Activated CD4-positive, alpha-beta T cell treated with anti-CD3 and anti-CD28 coated beads, Interleukin-2, Interleukin-4, amounts not matched to agents 100 ng/mL and 50 ng/mL, durations not matched to agents 16 hours and 8 hours (primary cell): ENCODE data around the gene CNTFR.
A peak's percentile ranks its signal among the peaks of the same experiment; 100 is the strongest.

ENCODE experiments used
- DNase-seq: peaks from one replicate; pipeline ENCODE4 v3.0.0-alpha.2; 2020; ENCODE audit warnings: low spot score

The CNTFR gene

DNA sequence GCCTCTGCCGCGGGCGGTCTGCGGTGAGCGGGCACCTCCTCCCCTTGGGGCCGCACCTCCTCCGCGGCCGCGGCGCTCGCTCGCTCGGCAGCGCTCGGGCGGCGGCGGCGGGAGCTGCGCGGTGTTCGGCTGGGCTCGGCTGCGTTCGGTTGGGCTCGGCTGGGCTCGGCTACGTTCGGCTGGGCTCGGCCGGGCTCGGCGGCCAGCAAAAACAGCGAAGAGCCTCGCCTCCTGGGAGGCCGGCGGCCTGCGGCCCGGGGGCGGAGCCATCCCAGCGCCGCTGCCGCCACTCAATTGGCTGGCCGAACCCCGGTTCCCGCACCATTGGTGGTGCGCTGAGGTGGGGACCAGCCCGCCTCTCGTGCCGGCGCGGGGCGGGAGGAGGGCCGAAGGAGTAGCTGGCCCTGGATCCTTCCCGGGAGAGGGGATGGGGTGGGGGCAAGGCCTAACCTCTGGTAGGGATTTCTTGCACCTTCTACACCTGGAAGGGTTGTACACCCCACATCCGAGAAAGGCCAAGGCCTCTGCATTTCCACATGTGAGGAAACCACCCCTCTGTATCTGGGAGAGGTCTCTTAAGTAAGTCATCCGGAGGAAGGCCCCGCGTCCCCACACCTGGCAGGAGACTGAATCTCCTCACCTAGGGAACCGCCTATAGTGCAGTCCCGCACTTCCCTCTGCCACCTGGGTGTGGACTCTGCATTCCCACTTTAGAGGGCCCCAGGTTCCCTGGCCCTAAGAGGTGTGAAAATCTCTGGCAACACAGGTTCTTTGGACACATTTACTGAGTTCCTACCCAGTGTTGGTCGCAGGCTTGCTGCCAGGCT is 66.3 kb downstream of the CNTFR start, which contains the start of gene ENHO:
Gene ENHO (minus strand): TSS at position 20 of the 827 bp plus-strand sequence. CDS start 1,295 bp downstream, outside the sequence.
- peak; percentile 87 for DNase-seq

DNA sequence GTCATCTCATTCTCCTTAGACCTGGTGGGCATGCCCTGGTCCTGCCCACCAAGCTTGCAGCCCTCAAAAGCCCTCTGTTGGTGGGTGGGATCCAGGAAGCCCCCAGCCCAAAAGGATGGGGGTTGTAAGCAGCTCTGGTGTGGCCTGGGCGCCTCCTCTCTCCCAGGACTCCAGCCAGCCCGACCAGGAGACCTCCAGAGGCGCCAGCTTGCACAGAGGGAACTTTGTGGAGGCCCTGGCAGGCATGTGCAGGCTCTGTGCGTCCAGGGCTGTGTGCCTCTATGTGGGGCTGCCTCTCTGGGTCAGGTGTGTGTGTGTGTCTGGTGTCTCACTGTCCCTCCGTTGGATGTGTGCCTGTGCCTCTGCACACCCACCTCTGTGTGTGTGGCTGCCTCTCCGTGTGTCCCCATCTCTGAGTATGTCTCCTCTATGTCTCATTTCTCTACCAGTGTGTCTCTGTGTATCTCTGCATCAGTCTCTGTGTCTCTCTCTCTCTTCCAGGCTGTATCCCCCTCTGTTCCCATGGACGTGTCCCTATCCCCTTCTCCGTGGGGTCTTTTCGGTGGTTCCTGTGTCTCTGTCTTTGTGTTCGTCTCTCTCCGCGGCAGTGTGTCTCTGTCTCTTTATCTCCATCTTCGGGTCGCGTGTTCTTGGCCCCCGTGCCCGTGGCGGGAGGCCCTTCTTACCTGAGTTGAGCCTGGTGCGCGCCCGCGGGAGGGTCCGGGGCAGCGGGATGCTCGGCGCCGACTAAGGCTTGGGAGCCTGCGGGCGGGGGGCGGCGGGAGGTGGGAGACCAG is 67.2 kb downstream of the CNTFR start:
- DNase-seq, result no peak

DNA sequence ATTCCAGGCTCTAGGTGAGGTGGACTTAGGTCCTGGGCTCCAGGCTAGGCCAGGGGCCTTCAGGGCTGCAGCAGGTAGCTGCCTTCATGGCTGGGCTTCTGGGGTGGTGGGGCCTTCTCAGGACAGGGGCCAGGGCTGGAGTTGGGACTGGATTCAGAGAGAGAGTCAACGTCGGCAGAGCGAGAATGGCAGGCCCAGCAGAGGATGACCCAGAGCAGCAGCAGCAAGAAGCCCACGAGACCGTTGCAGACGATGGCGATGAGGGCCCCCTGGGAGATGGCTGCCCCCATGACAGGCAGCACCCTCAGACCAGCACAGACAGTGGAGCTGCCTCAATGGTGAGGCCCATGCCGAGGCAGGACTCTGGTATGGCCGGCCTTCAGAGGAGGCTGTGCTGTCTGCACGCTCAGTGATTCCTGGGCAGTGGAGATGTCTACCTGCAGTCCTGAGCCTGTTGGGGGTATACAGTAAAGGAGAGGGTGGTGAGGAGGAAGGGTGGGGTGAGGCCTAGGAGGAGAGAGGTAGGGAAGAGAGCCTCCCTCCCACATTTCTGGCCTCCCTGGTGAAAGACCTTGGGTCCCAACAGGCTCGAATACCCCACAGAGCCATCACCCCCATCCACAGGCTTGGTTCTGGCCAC is 68.0 kb downstream of the CNTFR start:
- DNase-seq, result no peak

DNA sequence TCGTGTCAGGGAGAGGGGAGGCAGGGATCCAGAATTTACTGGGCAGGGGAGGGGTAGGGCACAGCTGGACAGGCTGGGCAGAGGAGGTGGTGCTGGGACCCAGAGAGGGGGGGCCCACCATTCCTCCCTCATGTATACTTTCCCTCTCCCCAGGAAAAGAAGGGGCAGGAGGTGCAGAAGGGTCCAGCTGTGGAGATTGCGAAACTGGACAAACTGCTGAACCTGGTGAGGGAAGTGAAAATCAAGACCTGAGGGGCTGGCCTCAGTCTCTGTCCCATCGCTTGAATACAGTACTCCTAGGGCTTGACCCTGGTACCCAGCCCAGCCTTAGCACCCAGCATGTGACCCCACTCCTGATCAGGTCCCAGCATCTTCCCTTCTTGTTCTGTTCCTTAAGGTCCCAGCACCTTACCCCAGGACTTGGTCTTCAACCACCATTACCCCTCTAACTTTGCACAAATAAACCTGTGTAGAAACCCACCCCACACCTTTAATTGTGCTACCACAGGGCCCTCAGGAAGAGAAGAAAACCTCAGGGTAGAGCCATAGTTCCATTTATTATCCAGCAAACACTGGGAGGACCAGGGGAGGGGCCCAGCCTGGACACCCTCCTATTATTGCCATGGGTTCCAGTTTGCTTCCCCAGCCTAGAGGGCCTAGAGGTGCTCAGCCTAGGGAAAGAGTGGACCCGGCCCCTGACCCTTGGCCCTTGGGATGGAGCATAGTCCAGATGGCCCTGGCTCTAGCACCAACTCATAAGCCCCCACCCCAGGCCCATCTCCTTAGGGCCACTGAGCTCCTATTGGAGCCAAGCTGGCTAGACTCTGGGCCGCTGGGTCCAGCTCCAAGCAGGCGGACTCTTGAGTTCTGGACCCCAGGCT is 68.8 kb downstream of the CNTFR start:
- DNase-seq, result no peak

DNA sequence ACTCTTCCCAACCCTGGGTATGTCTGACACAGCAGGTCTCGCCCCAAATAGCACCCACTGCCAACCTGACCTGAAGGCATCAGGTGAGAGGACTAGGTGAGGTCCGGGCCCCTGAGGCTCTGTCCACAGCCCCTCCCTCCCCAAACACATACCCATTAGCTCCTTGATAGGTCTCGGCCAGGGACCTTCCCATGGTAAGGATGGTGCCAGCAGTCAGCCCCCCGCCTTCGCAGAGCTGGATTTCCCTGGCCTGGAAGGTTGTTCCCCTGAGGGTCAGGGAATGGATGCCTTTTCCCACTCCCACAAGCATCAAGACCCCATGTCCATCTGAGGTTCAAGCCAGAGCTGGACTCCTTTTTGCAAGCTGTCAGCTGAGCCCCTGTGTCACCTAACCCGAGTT is 69.4 kb downstream of the CNTFR start:
- DNase-seq, result no peak

DNA sequence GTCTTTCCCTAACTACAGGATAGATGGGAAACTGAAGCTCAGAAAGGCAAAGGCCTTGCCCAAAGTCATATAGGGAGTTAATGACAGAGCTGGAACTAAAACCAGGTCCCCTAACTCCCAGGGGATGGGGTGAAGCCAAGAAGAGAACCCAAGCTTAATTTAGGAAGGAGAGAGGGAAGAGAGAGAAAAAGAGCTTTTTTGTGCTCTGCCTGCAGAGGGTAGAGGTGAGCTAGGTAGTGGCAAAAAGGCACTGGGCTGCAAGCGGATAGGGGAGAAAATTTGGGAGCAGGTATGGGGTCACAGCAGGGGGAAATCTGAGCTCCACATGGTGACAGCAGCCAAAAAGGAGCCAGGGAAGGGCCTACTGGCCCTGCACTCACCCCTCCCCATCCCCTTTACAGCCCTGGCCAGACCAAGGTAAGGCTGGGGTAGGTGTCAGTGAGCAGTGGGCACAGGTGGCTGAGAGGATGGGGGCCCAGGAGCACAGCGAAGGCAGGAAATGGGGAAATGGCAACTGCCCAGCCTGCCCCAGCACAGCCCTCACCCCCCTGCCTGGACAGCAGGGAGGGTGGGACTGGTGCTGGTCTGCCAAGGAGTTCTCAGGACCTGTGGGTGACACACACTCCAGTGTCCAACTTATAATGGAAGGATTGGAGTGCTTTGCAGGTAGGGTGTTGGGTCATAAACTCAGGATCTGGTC is 70.1 kb downstream of the CNTFR start:
- DNase-seq, result no peak

DNA sequence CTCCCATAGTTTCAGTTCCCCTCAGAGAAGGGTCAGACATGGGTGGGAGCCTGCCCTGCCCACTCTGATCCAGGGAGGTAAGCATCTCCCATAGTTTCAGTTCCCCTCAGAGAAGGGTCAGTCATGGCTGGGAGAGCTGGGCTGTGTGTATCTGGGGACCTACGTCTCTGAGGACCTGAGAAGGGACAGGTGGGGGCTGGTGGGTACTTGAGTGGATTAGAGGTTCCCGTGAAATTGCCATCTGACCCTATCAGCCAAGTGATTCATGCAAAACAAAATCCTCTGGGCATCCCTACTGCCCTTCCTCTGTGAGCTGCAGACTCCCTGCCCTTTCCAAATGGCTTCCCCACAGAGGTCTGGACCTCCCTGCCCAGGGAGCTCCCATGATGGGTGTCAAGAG is 70.6 kb downstream of the CNTFR start:
- no peak for DNase-seq

DNA sequence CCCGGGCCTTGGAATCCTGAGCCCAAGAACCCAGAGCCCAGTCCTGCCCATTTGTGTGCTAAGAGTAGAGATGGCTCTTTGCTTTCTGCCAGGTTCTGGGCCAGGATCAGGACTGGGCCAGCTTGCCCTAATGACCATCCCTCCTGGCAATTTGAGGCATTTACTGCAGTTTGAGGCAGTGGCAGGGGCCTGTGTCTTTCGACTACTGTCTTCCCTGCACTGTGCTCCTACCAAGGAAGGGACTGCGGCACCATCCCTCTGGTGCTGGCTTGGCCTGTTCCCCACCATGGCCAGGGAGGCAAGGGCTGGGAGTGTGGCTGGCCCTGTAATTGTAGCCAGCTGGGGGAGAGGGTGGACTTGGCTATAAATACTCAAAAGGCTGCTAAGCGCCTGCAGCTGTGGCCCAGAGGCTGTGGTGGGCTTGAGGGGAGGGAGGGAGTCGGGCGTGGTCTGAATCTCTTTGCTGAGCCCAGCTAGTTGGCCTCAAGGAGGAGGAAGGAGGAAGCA is 71.4 kb downstream of the CNTFR start:
- no peak for DNase-seq

DNA sequence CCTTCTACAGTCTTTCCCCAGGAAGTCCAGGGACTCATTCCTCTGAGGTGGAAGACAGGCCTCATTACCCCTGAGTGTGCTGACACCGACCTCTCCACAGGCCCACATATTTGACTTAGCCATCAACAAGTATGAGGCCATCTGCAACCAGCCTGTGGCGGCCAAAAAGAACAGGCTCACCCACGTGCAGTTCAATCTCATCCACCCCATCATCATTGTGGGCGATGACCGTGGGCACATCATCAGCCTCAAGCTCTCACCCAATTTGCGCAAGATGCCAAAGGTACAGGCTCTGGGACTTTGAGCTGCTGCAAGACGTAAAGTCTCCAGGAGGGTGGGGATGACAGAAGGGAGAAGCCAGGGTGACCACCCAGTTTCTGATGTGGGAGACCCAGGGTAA is 72.3 kb downstream of the CNTFR start:
- DNase-seq, result no peak

DNA sequence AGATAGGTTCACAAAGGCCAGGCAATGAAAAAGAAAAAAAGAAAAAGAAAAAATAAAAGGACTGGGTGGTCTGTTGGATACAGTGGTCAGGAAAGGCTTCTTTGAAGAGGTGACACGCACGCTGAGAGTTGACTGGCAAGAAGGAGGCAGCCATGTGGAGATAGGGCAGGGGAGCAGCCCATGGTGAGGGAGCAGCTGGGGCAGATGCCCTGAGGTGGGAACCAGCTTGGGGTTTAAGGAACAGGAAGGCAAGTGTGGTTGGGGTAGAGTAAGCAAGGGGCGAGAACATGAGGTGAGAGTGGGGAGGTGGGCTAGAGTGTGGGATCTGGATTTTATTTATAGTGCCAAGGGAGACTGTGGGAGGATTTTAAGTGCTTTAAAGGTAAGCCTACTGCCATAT is 73.6 kb downstream of the CNTFR start:
- no peak for DNase-seq

DNA sequence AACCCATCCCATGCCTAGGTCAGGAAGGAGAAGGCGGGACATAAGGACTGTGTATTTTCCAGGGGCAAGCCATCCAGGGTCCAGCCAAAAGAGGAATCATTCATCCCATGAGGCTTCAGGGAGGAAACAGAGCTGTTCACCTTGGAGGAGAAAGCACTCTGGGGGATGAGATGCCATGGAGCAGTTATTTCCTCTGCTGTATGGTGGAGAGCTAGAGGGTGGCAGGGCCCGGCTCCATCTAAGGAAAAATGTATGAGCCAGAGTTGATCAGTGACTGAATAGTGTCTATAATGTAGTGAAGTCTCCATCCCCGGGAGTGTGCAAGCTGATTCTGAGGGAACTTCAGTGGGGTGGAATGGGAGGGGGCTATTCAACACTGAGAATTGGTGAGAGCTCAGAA is 74.7 kb downstream of the CNTFR start:
- no peak for DNase-seq

DNA sequence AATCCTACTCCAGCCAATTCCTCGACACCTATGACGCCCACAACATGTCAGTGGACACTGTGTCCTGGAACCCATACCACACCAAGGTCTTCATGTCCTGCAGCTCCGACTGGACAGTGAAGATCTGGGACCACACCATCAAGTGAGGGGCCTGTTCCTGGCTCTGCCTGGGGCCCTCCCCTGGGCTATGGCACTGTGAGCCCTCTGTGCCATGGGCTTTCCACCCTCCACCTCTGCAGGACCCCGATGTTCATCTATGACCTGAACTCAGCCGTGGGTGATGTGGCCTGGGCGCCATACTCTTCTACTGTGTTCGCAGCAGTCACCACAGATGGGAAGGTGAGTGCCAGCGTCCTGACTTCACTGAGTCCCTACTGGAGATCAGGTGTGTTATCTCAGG is 75.1 kb downstream of the CNTFR start:
- DNase-seq, result no peak

DNA sequence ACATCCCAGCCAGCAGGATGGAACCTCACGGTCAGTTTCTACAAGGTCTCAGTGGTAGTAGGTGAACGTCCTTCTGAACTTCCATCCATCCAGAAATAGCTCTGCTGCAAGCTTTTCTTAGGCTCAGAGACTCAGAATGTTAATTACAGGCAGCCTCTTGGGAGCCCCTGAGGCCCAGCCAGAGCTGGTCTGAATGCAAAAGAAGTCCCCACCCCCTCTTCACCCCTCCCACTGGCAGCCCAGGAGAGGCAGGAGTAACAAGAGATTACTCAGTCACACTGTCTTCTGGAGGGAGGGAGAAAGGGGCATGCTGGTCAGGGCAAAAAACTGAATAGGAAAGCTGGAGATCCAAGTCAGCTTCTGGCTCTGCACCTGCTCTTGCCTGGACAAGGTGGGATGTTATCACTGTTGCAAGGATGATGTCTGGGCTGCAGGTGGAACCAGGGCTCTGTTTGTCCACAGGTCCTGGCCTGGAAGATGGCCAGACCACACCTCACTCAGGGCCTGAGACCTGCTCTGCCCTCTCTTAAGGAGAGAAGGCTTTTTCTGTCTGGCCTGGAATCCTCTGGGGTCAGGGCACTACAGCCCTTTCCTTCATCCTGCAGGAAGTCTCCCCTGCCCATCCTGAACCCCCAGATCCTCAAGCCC is 75.8 kb downstream of the CNTFR start:
- no peak for DNase-seq

DNA sequence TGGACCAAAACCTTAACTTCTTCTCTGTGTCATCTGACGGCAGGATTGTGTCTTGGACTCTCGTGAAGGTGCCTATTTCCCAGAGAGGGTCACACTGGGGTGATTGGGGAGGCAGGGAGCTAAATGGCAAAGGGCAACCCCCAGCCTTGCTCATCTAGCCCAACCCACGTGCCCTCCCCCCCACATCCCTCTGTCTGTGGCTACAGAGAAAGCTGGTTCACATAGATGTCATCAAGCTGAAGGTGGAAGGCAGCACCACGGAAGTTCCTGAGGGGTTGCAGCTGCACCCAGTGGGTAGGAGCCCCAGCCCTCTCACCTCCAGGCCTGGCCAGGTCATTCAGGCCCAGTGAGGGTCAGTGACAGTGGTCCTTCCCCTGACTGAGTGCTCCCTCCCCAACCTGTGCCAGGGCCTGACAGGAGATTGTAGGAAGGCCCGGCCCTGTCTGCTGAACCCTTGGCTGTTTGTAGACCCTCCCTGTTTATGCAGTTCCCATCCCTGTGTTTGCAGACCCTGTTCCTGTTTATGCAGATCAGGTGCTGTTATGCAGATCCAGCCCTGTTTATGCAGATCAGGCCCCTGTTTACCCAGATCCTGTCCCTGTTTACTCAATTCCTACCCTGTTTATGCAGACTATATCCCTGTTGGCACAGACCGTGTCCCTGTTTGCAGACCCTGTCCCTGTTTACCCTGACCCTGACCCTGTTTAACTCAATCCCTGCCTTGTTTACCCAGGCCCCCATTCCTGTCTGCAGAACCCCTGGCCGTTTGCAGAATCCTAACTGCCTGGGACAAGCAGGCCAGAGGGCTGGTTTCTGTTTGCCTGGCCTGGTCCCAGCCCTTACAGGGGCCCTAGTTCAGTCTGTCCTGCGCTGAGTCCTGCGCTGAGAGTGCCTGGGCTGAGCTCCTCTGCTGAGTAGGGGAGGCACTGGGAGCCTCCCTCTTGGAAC is 77.1 kb downstream of the CNTFR start:
- DNase-seq, result no peak

DNA sequence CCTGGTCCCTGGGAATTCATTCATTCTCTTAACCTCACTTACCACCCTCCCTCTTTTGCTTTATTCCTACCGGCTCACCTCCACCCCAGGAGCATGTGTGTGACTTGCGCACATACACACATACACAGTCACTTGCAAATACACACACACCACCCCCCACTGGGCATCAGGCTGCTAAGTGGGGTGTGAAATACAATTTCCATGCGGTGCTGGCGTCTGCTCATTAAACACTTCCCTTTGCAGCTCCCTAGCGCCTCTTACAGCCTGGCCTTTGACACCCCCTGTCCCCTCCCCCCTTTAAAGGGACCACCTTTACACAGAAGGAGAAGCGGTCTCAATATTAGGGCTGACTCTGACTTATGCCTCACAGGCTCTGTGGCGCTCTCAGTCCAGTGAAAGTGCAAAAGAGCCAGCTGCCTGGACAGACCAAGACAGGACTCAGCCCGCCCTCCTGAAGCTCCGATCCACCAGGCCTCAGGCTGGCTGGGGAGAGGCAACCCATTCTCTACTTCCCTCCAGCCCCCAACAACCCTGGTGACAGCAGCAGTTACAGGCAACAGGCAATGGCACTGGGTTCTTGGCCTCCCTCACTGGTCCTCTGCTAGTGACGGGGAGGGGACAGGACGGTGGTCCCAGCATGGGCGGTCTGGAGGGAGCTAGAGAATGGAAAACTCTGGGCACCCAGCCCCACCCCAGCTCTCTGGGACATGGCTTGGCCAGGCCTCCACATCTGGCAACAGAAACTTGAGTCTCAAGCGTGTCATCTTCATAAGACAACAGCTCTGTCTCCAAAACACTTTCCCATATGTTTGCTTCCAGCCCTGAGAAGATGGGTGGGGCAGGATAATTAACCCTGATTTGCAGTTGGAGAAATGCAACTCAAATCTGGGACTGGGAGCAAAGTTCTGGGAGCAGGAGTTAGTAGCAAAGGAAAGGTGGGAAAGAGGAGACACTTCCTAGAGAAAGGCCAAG is 78.7 kb downstream of the CNTFR start:
- no peak for DNase-seq

DNA sequence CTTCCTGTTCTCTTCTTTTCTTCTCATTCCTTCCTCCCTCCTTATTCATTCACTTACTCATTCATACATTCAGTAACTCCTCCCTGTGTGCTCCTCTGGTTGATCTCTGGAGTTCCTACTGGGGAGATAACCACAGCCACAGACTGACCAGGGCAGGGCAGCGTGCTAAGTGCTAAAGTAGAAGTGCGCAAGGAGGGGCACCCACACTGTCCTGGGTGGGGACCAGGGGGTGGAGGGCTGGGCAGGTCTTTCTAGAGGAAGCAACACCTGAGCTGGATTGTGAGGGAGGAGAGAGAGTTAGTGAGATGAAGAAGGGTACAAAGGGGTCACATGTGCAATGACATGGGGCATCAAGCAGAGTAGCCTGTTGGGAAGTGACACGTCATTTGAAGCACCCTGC is 80.6 kb downstream of the CNTFR start:
- no peak for DNase-seq

DNA sequence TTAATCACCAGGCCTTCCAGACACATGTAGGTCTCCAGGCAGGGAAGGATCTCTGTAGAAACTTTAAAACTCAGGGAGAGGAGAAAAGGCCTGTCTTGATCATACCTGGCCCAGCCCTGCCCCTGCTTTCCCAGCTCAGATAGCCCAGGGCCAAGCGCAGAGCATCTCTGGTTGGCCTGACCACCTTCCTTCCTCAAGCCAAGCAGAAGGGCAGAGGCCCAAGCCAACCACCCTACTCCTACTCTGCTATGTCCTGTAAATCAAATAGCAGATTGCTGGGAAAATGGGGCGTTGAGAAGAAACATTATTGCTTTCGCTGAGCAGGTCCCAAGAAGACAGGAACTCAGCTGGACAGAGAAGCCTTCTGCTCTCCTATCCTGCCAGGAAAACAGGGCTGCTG is 81.1 kb downstream of the CNTFR start:
- no peak for DNase-seq

DNA sequence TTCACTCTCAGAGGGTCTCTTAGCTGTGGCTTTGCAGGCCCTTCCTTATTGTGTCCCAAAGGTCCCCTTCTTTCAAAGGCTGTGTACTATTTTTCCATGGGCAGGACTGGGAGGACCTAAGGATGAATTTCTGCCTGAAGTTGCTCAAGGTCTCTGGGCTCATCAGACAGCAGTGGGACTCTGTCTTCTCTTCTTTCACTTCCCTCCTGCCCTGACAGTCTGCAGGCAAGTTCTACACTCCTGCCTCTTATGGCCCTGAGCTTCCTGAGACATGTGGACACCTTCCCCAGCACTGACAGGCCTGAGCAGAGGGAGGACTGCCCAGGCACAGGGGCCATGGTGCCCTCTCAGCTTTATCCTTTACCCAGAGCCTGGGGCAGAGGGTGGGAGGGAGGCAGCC is 81.6 kb downstream of the CNTFR start:
- DNase-seq, result no peak
